Measurements from ENCODE around the gene KDM4E.
"Not testable (repeated sequence)": the region's sequence is repeated elsewhere in the genome, so short reads cannot be mapped to it uniquely, and the experiment has no call there.

Gene KDM4E

DNA sequence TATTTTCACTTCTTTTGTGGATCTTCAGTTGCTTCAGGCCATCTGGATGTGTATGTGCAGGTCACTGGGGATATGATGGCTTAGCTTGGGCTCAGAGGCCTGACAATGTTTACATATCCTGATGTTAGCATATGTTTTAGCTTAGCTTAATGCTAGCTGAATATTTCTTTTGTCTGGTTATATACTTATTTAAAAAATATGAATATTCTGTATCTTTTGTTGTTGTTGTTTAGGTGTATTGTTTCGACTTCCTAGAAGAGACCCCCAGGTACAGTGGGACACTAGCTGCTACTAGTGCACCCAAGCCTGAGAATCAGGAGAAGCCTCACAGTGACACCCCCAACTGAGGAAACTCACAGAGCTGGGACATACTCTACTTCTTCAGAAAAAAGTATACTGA is at the start of gene KDM4E:
KDM4E (plus strand) TSS at position 301 of the 400 bp plus-strand sequence. CDS start 300 bp downstream, outside the sequence.
- ATAC-seq = no peak

DNA sequence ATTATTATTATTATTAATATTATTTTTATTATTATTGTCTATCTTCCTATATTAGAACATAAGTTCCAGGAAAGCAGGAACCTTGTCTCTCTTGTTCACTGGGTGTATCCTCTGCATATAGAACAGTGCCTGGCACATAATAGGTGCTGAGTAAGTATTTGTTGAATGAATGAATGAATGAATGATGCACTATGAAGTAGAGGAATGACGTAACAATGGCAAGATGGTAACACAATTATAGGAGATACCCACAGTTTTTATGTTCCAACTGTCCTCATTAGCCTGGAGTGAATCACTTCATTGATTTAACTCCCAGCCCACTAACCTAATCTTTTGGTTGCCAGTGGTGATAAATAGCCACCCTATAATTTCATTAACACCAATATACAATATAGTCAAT is 49.5 kb upstream of the KDM4E start:
- ATAC-seq = no peak

DNA sequence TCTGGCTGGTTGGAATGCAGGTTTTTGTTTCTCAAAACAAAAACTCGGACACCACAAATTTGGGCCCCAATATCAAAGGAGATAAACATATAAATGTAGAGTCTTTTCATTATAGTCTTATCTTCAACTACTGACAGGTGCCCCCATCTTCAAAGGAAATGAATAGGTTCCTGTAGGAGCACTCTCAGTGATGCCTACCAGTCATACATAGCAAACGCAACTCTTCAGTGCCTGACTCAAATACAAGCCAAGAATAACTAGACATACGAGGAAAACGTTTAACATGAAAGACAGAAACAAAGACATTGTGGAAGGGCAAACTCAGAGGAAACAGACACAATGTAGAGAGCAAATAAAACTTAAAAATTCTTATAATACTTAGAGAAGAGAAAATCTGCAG is 37.7 kb upstream of the KDM4E start:
- no peak for ATAC-seq

DNA sequence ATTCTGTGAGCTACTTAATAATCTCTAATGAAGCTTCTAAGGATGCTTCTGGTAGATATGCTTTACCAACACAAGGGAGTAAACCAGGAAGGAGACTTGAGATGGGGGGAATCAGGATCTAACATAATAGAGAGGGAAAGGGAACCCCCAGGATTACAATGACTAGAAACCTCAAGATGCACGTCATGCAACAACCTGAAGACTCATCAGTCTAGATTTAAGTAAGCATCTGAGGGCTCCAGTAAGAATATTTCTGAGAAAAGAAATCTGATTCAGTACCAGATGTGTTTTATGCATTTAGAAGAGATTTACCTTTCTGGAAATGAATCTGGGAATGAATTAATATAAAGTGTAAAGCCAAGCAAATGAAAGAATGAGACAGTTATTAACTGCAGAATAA is 36.3 kb upstream of the KDM4E start:
- ATAC-seq = no peak

DNA sequence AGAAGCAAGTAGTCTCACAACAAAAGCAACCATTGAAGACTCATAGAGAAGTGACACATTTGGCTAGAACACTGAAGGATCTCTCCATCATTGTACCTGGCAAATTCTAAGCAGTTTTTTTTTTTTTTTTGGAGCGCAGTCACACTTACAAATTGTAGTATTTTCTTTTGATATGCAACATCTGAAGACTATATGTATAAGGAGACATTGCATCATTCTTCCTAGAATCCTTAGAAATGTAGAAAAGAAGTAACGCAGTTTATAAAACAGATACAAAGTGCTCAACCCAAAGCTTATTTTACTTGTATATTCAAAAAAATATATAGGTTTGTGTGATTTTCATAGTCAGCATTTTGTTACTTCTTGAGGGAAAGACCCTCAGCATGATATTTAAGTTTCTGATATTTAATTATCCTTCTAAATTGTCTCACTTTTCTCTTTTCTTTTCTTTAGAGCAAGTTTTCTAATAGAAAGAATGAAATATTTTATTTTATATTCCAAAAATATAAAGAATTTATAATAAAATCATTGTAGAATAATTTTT is 31.6 kb upstream of the KDM4E start:
- ATAC-seq = no peak

DNA sequence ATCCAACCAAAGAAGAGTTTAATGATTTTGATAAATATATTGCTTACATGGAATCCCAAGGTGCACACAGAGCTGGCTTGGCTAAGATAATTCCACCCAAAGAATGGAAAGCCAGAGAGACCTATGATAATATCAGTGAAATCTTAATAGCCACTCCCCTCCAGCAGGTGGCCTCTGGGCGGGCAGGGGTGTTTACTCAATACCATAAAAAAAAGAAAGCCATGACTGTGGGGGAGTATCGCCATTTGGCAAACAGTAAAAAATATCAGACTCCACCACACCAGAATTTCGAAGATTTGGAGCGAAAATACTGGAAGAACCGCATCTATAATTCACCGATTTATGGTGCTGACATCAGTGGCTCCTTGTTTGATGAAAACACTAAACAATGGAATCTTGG is 27.6 kb upstream of the KDM4E start:
- no peak for ATAC-seq

DNA sequence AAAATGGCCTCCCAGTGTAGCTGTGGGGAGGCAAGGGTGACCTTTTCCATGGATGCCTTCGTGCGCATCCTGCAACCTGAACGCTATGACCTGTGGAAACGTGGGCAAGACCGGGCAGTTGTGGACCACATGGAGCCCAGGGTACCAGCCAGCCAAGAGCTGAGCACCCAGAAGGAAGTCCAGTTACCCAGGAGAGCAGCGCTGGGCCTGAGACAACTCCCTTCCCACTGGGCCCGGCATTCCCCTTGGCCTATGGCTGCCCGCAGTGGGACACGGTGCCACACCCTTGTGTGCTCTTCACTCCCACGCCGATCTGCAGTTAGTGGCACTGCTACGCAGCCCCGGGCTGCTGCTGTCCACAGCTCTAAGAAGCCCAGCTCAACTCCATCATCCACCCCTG is 26.8 kb upstream of the KDM4E start:
- no peak for ATAC-seq

DNA sequence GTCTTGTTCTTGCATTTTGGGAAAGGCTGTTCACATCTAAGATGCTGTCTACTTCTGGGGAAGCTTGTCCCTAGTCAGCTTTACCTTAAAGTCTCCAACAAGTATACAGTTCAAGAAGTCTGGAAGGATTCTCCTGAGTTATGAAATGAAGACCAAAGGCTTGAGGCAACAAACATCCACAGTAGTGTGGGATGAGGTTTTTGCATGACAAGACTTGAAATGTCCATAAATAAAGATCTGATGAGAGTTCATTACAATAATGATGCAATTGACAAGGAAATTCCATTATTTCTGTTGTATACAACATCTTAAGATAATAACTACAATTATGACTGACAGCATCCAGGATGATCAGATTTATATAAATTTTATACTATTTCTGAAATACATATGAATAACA is 21.3 kb upstream of the KDM4E start:
- no peak for ATAC-seq

DNA sequence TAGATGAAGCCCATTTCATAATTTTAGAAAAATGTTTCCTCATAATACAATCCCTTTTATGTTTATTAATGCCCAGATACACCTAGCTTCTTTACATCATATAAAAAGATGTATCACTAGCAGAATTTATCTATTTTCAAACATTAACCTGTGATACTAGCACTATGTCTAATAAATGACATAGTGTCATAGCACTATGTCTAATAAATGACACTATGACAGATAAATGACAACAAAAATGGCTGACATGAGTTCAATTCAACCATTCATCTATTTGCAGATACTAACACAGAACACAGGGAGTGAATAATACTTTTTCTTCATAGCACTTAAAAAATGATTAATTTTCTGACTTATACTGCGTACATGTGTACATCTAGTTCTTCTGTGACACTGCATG is 19.4 kb upstream of the KDM4E start:
- no peak for ATAC-seq

DNA sequence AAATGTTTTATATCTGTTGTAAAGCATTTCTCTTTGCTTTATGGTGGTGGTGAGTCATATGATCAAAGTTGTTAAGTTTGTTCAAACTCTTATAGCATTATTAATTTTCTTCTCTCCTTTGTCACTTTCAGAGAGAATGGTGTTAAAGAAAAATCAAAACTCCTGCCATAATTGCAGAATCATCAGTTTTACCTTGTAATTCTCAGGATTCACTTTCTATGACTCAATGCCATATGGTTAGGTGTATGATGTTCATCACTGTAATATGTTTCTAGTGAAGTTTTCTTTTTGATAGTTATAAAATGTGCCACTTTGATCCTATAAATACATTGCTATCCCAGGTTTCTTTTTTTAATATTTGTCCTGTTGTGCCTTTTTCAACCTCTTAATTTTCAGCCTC is 13.7 kb upstream of the KDM4E start:
- no peak for ATAC-seq

DNA sequence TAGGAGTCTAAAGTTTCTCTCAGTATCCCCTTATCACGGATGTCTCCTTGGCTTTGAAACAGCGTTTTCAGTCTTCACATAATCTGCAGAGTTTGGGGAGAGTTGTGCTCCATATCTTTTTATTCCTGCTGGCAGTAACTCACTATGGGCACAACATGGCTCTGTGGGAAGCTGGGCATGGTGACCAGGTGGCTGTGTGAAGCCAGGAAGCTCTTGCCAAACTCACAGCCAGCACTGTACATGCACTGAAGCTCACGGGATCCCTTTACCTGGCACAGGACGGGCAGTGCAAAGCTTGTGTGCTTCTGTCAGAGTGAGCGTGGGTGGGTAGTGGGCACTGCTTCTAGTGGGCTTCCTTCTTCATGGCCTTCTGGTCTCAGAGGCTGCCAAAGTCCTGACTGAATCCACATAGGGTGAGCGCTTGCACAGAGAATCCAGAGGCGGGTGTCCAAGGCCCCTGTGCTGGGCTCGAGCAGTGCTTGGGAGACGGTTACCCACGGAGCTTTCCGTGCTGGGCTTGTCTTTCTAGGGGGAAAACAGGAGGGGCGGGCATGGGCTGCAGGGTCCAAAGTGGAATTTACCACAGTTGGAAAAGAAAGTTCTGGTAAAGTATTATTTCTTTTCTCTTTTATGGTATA is 10.8 kb upstream of the KDM4E start:
- no peak for ATAC-seq

DNA sequence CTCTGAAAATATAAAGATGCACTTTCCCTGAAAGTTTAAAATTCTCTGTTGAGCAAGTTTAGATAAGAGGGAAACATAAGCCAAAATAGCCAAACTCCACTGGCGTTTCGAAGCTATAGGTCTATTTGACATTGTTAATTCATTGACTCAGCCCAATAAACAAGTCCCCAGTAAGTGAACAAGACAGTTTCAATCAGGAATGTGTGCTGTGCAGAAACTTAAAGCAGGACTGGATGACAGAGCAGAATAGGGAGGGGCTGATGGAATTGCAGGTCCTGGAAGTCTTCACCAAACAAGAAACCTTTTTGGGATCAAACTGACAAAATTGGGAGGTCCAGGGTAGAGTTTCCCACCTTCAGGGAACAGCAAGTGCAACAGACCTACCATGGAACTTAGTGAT is 8.9 kb upstream of the KDM4E start:
- ATAC-seq = no peak

DNA sequence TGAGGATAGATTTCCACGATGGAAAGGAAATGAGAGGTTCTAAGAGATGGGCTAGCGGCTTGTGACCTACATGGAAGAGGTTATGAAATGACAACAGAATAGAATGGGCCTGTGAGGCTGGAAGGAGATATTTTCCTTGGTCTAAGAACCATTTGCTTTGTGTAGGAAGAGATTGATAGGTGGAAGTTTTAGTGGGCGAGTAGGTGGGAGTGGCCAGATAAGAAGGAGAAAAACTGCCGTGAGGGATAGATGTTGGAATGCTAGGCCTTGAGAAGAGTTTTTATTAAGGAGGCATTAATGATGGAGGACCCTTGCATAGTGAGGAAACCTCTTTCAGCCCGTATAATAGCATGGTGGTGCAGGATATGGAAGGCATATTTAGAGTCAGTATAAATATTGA is 3.6 kb upstream of the KDM4E start:
- ATAC-seq = not testable (repeated sequence)

DNA sequence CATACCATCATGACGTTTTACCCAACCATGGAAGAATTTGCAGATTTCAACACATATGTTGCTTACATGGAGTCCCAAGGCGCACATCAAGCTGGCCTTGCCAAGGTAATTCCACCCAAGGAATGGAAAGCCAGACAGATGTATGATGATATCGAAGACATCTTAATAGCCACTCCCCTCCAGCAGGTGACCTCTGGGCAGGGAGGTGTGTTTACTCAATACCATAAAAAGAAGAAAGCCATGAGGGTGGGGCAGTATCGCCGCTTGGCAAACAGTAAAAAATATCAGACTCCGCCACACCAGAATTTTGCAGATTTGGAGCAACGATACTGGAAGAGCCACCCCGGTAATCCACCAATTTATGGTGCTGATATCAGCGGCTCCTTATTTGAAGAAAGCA is 536 bp downstream of the KDM4E start:
- not testable (repeated sequence) for ATAC-seq

DNA sequence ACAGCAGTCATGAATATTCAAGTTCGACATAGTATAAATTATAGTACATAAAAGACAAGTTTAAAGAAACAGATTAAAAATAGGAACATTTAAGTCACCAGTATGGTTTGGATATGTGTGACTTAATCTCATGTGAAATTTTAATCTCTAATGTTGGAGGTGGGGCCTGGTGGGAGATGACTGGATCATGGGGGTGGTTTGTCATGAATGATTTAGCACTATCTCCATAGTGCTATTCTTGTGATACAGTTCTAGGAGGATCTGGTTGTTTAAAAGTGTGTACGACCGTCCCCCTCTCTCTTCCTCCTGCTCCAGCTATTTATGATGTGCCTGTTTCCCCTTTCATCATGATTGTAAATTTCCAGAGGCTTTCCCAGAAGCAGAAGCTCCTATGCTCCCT is 3.3 kb downstream of the KDM4E start:
- ATAC-seq = no peak

DNA sequence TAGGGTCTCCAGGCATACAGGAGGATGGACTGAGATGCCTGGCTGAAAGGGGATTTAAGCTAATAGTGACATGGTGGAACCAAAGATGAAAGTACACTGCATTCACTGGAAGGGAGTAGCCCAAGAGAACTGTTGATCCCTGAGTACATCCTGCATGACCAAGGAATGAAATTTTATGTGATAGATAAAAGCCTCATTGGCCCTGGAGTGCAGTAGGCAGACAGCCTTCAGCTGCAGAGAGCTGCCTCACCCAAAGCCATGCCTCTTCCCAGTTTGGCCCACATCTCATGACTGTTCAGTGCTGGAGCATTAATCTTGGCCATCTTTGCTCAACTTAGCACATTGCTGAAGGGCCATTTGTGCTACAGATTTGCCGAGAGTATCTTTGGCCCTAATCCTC is 8.0 kb downstream of the KDM4E start:
- no peak for ATAC-seq

DNA sequence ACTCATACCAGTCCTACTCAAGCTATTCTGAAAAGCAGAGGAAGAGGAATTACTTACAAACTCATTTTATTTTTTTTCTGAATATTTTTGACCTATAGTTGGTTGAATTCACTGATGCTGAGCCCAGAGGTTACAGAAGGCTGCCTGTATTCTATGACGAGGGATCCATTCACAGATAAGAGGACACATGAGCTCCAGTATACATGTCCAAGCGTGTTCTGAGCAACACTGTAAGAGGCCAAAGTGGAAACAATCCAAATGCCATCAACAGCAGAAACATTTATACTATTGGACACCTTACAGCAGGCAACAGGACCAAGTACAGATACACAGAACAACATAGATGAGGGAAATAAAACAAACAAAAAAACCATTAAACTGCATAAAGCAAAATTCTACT is 10.3 kb downstream of the KDM4E start:
- ATAC-seq = no peak

DNA sequence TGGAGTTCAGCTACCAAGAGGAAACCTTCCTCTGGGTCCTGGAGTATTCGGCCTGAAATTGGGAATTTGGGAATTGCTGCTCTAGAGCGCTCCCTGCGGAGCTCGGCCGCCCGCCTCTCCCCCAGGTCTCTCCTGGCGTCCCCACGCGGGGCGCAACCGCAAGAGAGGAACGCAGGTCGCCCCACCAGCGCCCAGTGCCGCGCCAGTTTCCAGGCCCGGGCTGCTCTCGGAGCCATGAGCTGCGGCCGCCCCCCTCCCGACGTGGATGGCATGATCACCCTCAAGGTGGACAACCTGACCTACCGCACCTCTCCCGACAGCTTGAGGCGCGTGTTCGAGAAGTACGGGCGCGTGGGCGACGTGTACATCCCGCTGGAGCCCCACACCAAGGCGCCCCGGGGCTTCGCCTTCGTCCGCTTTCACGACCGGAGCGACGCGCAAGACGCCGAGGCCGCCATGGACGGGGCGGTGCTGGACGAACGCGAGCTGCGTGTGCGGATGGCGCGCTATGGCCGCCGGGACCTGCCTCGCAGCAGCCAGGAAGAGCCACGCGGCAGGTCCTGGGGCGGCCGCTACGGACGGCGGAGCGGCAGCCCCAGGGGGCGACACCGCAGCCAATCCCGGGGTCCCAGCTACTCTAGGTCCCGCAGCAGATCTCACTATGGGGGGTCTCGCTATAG is 12.4 kb downstream of the KDM4E start:
- peak; percentile 20 to 56 for ATAC-seq

DNA sequence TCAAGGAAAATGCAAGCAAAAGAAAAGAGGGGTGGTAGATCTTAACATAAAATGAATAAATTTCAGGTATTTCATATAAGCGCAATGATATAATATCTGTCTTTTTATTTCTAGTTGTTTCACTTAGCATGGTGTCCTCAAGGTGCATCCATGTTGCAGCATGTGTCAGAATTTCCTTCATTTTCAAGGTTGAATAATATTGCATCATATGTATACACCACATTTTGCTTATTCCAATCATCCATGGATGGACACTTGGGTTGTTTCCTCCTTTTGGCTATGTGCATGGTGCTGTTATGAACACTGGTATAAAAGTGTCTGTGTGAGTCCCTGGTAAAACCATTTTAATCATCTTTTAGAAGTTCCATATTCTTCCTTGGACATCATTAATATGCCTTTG is 17.2 kb downstream of the KDM4E start:
- no peak for ATAC-seq

DNA sequence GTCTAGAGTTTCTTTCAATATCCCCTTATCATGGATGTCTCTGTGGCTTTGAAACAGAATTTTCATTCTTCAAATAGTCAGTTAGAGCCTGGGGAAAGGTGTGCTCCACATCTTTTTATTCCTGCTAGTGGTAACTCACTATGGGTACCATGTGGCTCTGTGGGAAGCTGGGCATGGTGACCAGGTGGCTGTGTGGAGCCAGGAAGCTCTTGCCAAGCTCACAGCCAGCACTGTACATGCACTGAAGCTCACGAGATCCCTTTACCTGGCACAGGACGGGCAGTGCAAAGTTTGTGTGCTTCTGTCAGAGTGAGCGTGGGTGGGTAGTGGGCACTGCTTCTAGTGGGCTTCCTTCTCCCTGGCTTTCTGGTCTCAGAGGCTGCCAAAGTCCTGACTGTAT is 17.8 kb downstream of the KDM4E start:
- no peak for ATAC-seq

DNA sequence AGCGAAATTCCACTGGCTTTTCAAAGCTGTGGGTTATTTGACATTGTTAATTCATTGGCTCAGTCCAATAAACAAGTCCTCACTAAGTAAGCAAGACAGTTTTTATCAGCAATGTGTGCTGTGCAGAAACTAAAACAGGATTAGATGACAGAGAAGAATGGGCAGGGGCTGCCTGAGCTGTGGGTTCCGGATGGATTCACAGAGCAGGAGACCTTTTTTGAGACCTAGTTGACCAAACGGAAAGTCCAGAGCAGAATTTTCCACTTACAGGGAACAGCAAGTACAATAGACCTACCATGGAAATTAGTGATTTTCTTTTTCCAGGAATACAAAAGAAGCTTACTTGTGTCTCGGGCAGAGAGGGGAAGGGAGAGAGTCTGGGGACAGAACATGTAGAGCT is 19.0 kb downstream of the KDM4E start:
- no peak for ATAC-seq

DNA sequence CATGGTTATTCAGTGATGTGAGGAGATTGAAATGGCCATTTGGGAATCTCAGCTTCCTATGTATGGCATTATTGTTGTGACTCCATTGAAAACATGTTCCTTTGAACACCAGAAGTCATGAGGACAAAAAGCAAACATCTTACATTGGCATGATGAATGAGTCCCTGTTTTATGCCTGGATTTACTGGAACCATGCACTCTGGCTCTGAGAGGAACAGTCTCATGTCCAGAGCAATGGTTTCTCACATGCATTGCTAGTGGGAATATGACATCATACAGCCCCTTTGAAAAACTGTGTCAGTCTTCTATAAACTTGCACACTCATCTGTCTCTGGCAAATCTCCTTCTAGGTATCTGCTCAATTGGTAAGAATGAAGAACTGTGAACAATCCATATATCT is 20.8 kb downstream of the KDM4E start:
- ATAC-seq = no peak

DNA sequence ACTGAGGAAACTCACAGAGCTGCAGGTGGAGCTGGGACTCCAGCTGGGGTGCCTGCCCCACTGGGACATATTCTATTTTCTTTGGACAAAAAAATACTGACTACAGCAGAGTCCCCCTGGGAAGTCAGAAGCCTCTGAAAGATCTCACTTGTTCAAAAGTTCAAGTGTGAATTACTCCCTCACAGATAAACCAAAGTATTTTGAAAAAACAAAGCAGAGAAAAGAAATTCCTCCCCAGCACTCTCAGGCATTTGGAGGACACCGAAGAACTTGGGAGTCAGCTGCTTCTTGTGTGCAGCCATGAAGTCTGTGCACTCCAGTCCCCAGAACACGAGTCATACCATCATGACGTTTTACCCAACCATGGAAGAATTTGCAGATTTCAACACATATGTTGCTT is 24.1 kb downstream of the KDM4E start, which contains the start of gene KDM4F:
KDM4F (plus strand) TSS at position 301 of the 400 bp plus-strand sequence.
- ATAC-seq = not testable (repeated sequence)

DNA sequence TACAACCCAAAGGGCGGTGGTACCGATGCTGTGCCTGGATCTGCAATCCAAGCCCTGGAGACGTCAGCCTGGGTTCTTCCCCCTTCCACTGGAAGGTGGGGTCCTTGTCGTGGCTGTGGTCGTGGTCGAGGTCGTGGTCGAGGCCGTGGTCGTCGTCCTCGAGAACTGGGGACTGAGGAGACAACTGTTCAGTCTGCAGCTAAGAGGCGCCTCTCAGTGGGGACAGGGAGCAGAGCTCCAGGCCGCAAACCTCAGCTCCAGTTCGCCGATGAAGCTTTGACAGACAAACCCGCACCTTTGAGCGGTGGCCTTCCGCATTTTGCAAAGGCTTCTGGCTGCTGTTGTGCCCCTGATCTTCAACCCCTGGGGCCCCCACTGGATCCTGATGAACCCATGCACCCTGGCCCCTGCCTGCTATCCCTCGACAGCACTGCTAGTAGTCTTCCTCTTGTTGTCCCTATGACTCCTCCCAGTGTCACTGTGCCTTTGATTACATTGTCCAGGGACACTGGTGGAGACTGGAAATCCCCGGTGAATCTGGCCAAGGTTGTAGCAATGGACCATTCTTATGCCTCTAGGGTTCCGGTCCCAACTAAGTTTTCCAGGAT is 25.6 kb downstream of the KDM4E start:
- ATAC-seq = no peak

Data from activated CD4-positive, CD25-positive, alpha-beta regulatory T cell treated with anti-CD3 and anti-CD28 coated beads, Interleukin-2, amount 50 U/mL, for 24 hours (primary cell).